ENCODE measurements around the gene CCDC87.
"Not testable (repeated sequence)": the region's sequence is repeated elsewhere in the genome, so short reads cannot be mapped to it uniquely, and the experiment has no call there.

CCDC87 gene

DNA sequence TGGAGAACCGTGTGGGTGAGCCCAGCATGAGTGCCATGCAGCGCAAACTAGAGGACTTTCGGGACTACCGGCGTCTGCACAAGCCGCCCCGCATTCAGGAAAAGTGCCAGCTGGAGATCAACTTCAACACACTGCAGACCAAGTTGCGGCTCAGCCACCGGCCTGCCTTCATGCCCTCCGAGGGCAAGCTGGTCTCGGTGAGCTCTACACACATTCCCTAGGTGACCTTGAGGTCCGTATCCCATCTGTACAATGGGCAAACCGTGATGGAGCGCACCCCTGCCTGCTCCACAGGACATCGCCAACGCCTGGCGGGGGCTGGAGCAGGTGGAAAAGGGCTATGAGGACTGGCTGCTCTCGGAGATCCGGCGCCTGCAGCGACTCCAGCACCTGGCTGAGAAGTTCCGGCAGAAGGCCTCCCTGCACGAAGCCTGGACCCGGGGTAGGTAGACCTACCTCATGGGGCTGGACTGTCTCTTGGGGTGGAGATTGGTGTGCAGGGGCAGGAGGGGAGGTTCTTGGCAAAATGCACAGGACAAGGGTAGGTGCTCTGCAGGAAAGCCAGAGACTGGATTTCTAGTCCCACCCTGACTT is 35.0 kb downstream of the CCDC87 start:
- DNase-seq (ENCODE audit: low read depth in 2 of 2) = no peak

DNA sequence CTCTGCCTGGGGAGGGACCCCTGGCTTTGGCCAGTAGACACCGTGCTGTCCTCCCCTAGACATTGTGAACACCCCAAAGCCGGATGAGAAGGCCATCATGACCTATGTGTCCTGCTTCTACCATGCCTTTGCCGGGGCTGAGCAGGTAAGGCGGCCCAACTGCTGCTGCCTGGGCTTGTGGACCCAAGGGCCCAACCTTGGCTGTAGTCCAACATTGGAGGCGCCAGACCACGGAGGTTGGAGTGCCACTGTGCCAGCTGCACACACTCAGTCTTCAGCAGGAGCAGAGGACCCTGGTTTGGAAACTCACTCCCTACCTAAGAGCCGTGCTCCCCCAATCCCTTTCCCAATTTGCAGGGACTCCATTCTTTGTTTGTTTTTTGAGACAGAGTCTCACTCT is 36.8 kb downstream of the CCDC87 start:
- DNase-seq (ENCODE audit: low read depth in 2 of 2) = no peak

DNA sequence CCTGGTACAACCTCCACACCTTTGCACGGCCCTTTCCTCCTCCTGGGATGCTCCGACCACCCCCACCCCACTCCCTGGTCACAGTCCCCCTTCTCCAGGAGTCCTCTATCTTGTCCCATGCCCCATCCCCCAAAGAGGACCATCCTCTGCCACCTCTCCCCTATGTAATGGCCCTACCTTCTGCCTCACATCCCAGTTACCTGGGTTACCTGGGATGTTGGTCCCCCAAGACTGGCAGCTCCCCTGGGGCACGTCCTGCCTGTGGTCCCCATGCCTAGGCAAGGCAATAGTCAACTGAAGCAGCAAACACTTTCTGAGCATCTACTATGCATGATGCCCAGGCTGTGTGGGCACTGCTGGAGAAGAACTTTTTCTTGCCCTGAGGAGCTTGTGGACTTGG is 37.4 kb downstream of the CCDC87 start:
- DNase-seq (ENCODE audit: low read depth in 2 of 2) = no peak

DNA sequence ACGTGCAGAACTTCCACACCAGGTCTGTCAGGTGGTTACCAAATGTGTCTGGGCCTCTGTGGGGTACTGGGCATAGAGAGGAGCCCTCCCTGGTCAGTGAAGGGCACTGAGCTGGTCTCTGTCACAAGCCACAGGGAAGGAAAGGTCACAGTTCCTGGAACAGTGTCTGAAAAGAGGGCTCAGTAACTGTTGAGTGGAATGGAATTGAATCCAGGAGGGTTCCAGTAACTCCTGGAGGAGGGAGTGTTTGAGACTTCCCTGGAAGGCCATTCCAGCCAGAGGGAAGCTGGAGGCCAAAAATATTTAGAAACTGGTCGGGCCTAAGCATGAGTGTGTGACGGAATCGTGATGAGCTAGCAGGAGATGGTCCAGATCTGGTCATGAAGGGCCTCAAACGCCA is 38.3 kb downstream of the CCDC87 start:
- no peak for DNase-seq (ENCODE audit: low read depth in 2 of 2)

DNA sequence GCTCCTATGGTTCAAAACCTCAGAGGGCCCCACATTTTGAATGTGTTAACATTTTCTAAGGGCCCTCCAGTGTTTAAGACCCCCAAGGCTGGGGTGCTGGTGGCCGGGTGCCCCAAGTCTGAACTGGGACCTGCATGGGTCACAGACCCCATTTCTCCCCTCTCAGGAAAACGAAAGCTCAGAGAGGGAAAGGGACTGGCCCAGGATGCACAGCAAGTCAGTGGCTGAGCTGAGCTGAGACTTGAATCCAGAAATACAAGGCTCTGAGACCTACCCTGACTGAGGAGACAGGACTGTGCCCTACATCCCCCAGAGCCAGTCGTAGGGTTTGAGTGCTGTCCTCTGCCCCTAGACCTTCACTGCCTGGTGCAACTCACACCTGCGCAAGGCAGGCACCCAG is 42.0 kb downstream of the CCDC87 start:
- DNase-seq (ENCODE audit: low read depth in 2 of 2) = no peak

DNA sequence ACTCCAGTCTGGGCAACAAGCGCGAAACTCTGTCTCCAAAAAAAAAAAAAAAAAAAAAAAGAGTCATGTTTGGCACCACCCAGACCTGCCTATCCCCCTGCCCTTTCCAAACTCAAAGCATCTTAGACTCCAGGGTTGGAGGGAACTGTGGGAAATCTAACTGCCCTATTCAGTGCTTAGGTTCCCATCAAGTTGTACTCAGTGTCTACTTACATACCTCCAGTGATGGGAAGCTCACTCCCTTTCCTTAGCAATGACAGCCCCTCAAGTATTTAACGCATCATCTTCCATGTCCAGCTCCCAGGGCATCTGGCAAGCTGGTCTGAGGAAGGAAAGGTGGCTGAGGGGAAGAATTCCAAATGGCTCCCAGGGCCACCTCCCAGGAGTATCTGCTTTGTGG is 43.2 kb downstream of the CCDC87 start:
- no peak for DNase-seq (ENCODE audit: low read depth in 2 of 2)

DNA sequence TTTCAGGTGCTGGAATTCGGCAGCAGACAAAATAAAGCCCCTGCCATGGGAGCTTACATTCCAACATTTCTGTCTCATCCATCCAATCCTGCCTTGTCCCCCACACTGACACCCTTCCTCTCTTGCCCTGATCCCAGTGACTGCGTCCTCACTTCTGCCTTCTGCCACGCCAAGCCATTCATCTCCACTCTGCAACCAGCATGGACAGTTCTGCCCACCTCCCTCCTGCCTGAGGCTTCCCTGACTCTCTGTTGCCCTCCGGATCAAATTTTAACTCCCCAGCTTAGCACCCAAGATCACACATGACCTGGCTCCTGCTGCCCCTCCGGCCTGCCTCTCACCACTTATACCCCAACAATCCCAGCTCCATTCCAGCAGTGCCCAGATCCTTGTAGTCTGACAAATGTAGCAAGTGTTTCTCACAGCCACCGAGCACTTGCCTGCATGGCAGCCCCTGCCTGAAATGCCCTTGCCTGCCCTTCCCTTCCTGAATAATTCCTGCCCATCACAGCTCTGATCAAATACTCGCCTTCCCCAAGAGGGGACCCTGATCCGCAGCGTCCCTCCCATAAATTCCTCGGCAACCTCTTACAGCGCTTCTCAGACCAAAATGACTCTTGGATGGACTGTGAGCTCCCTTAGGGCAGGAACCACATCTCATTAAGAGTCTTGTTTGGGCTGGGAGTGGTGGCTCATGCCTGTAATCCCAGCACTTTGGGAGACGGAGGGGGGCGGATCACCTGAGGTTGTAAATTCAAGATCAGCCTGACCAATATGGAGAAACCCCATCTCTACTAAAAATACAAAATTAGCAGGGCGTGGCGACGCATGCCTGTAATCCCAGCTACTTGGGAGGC is 43.9 kb downstream of the CCDC87 start:
- no peak for DNase-seq (ENCODE audit: low read depth in 2 of 2)

DNA sequence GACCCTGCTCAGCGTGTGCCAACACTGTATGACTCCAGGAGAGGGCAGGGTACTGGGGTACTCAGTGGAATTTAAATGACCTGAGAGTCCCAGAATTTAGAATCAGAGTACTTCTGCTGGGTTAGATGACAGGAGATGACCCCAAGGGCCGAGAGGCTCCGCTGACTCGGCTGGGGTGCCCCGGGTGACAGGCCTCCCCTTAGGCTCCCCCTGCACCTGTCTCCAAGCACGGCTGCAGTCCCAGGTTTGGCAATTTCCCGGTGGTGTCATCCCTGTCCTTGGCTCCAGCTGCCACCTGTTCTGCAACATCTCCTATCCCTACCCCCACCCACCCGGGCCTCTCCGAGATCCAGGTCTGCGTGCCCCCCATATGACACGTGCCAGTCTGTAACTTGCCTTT is 44.8 kb downstream of the CCDC87 start:
- DNase-seq (ENCODE audit: low read depth in 2 of 2) = no peak

DNA sequence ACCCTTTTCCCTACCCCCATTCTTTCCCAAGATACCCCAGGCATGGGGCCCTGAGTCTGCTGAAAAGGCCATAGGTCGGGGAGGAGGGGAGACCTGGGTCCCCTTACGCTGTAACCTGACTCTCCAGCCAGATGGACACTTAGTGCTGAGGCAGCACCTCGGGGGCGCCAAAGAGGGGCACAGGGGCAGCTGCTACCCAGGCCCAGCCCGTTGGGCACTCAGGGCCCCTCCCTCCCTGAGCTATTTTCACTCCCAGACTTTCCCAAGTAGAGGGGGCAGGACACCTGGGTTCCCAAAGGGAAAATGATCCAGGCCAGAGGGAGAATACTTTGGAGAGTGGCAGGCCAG is 45.2 kb downstream of the CCDC87 start:
- no peak for DNase-seq (ENCODE audit: low read depth in 2 of 2)

DNA sequence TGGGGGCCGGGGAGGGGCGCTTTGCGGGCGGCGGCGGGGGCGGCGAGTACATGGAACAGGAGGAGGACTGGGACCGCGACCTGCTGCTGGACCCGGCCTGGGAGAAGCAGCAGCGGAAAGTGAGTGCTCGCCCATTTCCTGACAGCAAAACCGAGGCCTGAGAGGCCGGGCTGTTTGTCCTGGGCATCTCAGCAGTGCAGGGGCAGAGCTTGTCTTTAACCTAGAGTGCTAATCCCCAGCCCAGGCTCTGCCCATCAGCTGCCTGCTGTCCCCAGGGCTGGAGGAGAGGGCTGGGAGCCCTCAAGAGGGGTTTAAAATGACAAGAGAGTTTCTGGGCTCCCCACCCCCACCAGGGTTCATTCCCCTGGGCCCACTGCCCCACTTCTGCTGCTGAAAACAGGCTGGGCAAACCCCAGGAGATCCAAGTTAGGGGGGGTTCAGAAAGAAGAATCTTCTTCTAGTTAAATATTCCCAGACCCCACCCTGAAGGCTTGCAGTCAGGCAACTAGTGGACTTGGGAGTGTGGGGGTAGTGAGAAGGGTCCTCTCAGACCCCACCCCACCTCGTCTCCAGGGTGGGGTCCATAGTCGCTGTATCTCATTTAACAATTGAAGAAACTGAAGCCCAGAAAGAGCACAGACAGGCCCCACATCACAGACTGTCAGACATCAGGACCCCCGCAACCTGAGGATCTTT is 45.7 kb downstream of the CCDC87 start:
- DNase-seq (ENCODE audit: low read depth in 2 of 2) = no peak

DNA sequence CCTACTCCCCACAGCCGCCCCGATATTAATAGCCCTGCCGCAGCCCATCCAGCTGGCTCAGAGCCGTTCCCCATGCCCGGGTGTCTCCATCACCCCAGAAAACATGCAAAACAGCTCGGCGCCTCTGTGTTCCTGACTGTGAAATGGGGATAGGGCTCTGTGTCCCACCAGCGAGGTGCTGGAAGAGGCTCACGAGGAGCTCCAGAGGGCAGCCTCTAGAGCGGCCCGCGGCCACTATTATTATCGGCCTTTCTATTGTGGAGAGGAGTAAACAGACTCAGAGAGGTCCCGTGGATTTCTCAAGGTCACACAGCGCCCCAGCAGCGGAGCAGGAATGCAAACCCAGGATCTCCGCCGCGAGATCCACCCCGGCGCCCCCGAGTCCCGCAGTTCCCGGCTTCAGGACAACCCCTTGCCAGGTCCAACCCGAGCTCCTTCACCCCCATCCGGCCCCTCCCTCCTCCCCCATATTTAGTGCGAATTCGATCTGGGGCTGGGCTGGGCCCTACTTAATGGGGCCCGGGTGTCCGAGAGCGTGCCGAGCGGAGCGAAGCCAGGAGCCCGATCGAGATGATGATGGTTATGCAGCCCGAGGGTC is 46.4 kb downstream of the CCDC87 start, which contains the start of gene ACTN3:
Gene ACTN3, plus strand, starts transcription at position 536 of the 598 bp plus-strand sequence. Its CDS starts 35 bp downstream, at position 571.
- no peak for DNase-seq (ENCODE audit: low read depth in 2 of 2)

DNA sequence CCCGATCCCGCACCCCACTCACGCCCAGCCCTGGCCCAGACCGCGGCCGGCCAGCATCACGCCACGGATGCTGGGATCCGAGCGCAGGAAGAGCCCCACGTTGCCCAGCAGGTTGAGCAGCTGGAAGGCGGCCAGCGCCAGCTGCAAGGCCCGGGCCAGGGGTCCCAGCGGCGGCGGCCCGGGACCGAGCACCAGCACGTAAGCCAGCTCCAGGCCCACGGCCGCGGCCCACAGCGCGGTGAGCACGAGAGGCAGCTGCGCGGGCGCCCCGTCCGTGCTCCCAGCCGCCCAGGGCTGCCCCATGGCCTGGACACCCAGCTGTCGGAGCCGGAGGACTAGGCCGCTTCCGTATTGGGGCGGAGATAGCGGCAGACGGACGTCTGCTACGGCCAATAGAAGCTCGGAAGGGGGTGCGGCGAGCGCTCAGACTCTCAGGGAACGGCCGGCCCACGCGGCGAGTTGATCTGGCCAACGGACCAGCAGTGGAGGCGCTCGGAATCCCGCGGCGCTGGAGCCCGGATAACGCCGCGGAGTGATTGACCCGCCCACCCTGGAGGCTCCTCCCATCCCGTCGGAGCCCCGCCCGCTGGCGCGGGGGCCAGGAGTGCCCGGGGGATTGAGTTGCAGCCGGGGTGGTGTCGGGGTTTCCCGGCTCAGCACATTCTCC is 47.0 kb downstream of the CCDC87 start, which contains the start of gene ZDHHC24:
Gene ZDHHC24, minus strand, starts transcription at position 348 of the 667 bp plus-strand sequence. Its CDS starts 45 bp downstream, at position 303.
- peak; percentile 61 to 63 for DNase-seq (ENCODE audit: low read depth in 2 of 2)

DNA sequence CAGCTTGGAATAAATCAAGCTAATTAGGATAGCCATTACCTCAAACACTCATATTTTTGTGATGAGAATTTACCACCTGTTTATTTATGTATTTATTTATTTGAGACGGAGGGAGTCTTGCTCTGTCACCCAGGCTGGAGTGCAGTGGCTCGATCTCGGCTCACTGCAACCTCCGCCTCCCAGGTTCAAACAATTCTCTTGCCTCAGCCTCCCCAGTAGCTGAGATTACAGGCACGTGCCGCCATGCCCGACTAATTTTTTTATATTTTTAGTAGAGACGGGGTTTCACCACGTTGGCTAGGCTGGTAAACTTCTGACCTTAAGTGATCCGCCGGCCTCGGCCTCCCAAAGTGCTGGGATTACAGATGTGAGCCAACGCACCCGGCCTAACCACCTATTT is 47.9 kb downstream of the CCDC87 start:
- DNase-seq (ENCODE audit: low read depth in 2 of 2) = not testable (repeated sequence)

DNA sequence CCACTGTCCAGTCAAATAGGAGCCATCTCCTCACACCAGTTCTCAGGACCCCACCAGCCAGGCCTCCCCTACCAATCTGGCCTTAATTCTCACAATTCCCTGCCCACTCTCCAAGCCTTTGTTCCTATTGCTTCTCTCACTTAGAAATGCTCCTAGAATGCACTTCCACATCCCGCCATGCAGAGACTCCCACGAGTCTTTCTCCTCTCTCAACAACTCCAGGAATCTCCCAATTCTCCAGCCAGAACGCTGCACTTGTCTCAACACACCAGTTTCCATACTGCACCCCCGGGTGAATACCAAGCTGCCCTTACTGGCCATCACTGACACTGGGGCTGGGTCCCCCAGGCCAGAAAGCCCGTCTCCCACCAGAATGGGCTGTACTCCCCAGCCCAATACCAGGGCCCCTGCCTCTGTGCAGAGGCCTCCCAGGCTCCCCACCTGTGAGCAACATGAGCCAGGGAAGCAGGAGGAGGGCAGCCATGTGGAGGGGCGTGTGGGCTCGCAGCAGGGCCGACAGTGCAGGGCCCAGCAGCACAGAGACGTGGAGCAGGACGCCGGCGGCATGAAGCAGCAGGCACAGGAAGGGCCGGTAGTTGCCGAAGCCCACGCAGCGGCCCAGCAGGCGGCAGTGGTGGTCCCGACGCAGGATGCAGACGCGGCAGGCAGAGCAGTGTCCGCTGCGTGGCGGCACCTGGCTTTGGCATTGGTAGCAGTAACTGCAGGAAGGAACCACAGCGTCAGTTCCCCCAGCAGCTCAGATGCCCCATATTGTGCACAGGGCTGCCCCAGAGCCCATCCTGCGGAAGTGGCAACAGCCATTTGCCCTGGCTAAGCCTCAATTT is 49.4 kb downstream of the CCDC87 start:
- DNase-seq (ENCODE audit: low read depth in 2 of 2) = peak; percentile 40 to 41

DNA sequence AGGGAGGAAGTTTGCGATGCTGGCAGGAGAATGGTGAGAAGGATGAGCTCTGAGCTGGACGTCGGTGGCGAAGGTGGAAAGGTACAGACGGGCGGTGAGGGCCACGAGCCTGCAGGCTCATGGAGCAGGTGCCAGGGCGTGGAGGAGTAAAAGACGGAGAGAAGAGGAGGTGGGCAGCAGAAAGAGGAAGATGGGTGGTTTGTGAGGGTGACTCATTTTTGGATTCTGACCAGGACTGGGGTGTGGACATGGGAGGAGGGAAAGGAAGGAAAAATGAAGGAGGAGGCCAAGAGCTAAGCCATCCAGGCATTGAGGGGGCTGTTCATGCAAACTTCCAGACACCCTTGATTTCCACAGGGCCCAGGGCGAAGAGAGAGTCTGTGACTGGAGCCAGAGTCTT is 50.5 kb downstream of the CCDC87 start:
- DNase-seq (ENCODE audit: low read depth in 2 of 2) = no peak

DNA sequence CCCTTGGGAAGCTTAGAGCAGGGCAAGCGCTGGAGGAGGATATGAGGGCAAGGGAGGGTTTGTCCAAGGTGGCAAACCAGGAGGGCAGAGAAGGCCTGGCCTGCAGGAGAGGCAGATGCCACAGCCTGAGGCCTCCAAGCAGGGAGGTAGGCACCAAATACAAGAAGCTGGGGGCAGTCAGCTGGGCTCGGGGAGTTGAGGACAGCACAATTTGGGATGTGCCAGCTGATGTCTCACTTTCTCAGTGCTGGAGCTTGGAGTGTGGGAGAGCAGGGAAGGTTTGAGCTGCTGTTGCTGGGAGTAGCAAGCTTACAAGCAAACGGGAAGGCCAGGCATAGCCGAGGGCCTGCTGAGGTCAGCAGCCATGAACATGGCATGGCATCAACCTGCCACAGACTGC is 51.0 kb downstream of the CCDC87 start:
- DNase-seq (ENCODE audit: low read depth in 2 of 2) = no peak

DNA sequence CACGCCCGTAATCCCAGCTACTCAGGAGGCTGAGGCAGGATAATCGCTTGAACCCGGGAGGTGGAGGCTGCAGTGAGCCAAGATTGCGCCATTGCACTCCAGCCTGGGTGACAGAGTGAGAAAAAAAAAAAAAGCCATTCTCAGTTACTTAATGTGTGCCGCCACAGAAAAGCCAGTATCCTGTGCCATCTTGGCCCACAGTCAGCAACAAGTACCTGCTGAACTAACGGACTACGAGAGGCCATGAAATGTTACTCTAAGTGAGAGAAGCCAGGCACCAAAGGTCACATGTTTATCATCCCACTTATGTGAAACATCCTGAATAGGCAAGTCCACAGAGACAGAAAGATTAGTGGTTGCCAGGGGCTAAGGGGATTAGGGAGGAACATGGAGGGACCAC is 52.3 kb downstream of the CCDC87 start:
- DNase-seq (ENCODE audit: low read depth in 2 of 2) = not testable (repeated sequence)
